Activated naive CD4-positive, alpha-beta T cell treated with anti-CD3 and anti-CD28 coated beads, Interleukin-2, amount 50 U/mL, for 16 hours (primary cell): ENCODE measurements around the gene SCYL1.

Experiments
- DNase-seq: peaks from one replicate; pipeline ENCODE4 v3.0.0-alpha.2; 2020

SCYL1 gene

DNA sequence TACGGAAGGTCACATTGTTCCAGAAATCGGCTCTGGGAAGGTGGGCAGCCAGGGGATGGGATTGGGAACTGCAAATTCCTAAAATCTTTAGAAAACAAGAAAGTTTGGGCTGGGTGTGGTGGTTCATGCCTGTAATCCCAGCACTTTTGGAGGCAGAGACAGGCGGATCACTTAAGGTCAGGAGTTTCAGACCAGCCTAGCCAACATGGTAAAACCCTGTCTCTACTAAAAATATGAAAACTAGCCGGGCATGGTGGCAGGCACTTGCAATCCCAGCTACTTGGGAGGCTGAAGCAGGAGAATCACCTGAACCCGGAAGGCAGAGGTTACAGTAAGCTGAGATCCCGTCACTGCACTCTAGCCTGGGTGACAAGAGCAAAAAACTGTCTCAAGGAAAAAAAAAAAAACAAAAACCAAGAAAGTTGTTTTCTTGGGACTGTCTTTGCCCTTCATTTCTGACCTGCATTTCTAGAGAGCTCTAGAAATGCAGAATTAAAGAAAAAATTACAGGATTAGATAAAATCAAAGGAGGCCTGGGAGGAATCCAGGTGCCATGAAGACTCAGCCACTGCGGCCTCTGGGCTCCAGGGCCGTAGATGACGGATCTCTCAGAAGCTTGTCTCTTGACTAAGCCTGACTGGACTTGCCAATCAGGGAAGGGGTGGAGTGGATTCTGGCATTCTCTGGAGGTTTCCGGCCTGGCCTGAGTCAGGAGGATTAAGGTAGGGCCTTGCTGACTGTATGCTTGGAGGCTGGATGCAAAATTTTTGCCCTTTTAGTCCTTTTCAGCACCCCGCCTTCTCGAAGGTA is 31.3 kb upstream of the SCYL1 start:
- no peak for DNase-seq

DNA sequence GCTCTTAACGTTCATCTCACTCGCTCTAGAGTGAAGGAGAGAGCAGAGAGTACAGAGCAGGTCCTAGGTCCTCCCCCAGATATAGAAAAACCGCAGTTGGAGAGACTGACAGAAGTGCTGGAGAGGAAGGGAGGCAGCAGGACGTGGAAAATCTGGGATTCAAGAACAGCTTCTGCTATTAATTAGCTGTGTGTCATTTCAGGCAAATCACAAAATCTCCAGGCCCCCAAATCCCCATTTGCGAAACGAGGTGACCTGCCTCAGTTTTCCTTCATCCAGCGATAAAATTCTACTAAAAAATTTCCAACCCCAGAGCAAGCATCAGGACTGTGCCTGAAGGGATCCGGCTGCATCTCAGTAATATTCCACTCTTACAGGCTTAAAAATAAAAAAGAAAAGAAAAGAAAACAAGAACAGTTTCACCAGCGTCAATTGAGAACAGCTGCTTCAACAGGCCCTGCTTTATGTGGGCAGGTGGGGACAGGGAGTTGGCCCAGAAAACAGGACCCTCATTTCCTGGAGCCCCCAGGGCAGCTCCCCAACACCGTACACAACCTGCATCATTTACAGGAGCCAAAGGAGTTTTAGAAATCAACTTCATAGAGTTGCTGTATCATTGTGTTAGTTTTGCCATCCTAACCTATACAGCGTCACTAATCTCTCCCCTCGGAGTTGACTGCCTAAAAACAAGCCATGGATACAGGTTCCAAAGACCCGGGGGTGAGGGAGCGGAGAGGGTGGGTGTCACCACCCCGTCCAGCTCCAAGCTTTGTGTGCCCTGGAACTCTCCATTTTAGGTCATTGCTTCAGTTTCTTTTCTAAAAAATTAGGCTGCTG is 28.4 kb upstream of the SCYL1 start:
- DNase-seq = no peak

DNA sequence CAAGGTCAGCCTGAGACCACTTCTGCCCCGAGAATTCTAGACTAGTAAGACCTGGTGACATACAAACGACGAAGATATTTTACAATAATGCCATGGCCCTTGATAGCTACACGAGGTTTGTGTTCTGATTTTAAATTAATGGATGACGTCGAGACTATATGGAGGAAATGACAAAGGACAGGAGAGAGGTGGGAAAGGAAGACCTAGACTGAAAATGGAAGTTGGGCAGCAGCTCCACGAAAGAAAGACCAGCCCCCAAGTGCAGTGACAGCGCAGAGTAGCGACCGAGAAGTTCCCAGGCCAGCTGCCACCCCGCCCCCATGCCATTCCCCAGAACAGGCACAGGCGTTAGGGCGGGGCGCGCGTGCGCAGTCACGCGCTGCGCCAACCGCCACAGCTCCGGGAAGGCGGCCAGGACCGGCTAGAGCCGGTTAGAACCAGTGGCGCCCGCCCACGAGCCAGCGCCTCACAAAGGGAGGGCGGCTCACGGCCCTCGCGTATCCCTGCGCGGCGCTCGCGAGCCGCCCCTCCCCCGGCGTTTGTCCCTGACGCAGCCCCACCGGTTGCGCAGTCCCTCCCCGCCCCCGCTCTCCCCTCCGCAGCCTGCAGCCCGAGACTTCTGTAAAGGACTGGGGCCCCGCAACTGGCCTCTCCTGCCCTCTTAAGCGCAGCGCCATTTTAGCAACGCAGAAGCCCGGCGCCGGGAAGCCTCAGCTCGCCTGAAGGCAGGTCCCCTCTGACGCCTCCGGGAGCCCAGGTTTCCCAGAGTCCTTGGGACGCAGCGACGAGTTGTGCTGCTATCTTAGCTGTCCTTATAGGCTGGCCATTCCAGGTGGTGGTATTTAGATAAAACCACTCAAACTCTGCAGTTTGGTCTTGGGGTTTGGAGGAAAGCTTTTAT is 27.5 kb upstream of the SCYL1 start:
- DNase-seq = peak; percentile 99

DNA sequence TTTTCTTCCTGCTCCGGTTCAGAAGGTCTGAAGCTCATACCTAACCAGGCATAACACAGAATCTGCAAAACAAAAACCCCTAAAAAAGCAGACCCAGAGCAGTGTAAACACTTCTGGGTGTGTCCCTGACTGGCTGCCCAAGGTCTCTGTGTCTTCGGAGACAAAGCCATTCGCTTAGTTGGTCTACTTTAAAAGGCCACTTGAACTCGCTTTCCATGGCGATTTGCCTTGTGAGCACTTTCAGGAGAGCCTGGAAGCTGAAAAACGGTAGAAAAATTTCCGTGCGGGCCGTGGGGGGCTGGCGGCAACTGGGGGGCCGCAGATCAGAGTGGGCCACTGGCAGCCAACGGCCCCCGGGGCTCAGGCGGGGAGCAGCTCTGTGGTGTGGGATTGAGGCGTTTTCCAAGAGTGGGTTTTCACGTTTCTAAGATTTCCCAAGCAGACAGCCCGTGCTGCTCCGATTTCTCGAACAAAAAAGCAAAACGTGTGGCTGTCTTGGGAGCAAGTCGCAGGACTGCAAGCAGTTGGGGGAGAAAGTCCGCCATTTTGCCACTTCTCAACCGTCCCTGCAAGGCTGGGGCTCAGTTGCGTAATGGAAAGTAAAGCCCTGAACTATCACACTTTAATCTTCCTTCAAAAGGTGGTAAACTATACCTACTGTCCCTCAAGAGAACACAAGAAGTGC is 26.7 kb upstream of the SCYL1 start:
- peak; percentile 66 for DNase-seq

DNA sequence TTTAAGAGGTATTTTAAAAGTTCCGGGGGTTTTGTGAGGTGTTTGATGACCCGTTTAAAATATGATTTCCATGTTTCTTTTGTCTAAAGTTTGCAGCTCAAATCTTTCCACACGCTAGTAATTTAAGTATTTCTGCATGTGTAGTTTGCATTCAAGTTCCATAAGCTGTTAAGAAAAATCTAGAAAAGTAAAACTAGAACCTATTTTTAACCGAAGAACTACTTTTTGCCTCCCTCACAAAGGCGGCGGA is 26.2 kb upstream of the SCYL1 start:
- no peak for DNase-seq

DNA sequence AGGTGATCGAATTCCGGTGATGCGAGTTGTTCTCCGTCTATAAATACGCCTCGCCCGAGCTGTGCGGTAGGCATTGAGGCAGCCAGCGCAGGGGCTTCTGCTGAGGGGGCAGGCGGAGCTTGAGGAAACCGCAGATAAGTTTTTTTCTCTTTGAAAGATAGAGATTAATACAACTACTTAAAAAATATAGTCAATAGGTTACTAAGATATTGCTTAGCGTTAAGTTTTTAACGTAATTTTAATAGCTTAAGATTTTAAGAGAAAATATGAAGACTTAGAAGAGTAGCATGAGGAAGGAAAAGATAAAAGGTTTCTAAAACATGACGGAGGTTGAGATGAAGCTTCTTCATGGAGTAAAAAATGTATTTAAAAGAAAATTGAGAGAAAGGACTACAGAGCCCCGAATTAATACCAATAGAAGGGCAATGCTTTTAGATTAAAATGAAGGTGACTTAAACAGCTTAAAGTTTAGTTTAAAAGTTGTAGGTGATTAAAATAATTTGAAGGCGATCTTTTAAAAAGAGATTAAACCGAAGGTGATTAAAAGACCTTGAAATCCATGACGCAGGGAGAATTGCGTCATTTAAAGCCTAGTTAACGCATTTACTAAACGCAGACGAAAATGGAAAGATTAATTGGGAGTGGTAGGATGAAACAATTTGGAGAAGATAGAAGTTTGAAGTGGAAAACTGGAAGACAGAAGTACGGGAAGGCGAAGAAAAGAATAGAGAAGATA is 25.7 kb upstream of the SCYL1 start, which contains the start of gene MALAT1:
Gene MALAT1 (plus strand): TSS at position 69 of the 736 bp plus-strand sequence.
- DNase-seq = peak; percentile 91

DNA sequence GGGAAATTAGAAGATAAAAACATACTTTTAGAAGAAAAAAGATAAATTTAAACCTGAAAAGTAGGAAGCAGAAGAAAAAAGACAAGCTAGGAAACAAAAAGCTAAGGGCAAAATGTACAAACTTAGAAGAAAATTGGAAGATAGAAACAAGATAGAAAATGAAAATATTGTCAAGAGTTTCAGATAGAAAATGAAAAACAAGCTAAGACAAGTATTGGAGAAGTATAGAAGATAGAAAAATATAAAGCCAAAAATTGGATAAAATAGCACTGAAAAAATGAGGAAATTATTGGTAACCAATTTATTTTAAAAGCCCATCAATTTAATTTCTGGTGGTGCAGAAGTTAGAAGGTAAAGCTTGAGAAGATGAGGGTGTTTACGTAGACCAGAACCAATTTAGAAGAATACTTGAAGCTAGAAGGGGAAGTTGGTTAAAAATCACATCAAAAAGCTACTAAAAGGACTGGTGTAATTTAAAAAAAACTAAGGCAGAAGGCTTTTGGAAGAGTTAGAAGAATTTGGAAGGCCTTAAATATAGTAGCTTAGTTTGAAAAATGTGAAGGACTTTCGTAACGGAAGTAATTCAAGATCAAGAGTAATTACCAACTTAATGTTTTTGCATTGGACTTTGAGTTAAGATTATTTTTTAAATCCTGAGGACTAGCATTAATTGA is 25.0 kb upstream of the SCYL1 start:
- DNase-seq = no peak

DNA sequence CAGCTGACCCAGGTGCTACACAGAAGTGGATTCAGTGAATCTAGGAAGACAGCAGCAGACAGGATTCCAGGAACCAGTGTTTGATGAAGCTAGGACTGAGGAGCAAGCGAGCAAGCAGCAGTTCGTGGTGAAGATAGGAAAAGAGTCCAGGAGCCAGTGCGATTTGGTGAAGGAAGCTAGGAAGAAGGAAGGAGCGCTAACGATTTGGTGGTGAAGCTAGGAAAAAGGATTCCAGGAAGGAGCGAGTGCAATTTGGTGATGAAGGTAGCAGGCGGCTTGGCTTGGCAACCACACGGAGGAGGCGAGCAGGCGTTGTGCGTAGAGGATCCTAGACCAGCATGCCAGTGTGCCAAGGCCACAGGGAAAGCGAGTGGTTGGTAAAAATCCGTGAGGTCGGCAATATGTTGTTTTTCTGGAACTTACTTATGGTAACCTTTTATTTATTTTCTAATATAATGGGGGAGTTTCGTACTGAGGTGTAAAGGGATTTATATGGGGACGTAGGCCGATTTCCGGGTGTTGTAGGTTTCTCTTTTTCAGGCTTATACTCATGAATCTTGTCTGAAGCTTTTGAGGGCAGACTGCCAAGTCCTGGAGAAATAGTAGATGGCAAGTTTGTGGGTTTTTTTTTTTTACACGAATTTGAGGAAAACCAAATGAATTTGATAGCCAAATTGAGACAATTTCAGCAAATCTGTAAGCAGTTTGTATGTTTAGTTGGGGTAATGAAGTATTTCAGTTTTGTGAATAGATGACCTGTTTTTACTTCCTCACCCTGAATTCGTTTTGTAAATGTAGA is 24.3 kb upstream of the SCYL1 start:
- DNase-seq = peak; percentile 49

DNA sequence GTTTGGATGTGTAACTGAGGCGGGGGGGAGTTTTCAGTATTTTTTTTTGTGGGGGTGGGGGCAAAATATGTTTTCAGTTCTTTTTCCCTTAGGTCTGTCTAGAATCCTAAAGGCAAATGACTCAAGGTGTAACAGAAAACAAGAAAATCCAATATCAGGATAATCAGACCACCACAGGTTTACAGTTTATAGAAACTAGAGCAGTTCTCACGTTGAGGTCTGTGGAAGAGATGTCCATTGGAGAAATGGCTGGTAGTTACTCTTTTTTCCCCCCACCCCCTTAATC is 23.8 kb upstream of the SCYL1 start:
- no peak for DNase-seq

DNA sequence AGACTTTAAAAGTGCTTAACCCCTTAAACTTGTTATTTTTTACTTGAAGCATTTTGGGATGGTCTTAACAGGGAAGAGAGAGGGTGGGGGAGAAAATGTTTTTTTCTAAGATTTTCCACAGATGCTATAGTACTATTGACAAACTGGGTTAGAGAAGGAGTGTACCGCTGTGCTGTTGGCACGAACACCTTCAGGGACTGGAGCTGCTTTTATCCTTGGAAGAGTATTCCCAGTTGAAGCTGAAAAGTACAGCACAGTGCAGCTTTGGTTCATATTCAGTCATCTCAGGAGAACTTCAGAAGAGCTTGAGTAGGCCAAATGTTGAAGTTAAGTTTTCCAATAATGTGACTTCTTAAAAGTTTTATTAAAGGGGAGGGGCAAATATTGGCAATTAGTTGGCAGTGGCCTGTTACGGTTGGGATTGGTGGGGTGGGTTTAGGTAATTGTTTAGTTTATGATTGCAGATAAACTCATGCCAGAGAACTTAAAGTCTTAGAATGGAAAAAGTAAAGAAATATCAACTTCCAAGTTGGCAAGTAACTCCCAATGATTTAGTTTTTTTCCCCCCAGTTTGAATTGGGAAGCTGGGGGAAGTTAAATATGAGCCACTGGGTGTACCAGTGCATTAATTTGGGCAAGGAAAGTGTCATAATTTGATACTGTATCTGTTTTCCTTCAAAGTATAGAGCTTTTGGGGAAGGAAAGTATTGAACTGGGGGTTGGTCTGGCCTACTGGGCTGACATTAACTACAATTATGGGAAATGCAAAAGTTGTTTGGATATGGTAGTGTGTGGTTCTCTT is 23.2 kb upstream of the SCYL1 start:
- DNase-seq = no peak

DNA sequence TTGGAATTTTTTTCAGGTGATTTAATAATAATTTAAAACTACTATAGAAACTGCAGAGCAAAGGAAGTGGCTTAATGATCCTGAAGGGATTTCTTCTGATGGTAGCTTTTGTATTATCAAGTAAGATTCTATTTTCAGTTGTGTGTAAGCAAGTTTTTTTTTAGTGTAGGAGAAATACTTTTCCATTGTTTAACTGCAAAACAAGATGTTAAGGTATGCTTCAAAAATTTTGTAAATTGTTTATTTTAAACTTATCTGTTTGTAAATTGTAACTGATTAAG is 22.7 kb upstream of the SCYL1 start:
- DNase-seq = no peak

DNA sequence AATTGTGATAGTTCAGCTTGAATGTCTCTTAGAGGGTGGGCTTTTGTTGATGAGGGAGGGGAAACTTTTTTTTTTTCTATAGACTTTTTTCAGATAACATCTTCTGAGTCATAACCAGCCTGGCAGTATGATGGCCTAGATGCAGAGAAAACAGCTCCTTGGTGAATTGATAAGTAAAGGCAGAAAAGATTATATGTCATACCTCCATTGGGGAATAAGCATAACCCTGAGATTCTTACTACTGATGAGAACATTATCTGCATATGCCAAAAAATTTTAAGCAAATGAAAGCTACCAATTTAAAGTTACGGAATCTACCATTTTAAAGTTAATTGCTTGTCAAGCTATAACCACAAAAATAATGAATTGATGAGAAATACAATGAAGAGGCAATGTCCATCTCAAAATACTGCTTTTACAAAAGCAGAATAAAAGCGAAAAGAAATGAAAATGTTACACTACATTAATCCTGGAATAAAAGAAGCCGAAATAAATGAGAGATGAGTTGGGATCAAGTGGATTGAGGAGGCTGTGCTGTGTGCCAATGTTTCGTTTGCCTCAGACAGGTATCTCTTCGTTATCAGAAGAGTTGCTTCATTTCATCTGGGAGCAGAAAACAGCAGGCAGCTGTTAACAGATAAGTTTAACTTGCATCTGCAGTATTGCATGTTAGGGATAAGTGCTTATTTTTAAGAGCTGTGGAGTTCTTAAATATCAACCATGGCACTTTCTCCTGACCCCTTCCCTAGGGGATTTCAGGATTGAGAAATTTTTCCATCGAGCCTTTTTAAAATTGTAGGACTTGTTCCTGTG is 22.1 kb upstream of the SCYL1 start:
- no peak for DNase-seq

DNA sequence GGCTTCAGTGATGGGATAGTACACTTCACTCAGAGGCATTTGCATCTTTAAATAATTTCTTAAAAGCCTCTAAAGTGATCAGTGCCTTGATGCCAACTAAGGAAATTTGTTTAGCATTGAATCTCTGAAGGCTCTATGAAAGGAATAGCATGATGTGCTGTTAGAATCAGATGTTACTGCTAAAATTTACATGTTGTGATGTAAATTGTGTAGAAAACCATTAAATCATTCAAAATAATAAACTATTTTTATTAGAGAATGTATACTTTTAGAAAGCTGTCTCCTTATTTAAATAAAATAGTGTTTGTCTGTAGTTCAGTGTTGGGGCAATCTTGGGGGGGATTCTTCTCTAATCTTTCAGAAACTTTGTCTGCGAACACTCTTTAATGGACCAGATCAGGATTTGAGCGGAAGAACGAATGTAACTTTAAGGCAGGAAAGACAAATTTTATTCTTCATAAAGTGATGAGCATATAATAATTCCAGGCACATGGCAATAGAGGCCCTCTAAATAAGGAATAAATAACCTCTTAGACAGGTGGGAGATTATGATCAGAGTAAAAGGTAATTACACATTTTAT is 21.4 kb upstream of the SCYL1 start:
- no peak for DNase-seq

DNA sequence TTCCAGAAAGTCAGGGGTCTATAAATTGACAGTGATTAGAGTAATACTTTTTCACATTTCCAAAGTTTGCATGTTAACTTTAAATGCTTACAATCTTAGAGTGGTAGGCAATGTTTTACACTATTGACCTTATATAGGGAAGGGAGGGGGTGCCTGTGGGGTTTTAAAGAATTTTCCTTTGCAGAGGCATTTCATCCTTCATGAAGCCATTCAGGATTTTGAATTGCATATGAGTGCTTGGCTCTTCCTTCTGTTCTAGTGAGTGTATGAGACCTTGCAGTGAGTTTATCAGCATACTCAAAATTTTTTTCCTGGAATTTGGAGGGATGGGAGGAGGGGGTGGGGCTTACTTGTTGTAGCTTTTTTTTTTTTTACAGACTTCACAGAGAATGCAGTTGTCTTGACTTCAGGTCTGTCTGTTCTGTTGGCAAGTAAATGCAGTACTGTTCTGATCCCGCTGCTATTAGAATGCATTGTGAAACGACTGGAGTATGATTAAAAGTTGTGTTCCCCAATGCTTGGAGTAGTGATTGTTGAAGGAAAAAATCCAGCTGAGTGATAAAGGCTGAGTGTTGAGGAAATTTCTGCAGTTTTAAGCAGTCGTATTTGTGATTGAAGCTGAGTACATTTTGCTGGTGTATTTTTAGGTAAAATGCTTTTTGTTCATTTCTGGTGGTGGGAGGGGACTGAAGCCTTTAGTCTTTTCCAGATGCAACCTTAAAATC is 20.8 kb upstream of the SCYL1 start:
- no peak for DNase-seq

DNA sequence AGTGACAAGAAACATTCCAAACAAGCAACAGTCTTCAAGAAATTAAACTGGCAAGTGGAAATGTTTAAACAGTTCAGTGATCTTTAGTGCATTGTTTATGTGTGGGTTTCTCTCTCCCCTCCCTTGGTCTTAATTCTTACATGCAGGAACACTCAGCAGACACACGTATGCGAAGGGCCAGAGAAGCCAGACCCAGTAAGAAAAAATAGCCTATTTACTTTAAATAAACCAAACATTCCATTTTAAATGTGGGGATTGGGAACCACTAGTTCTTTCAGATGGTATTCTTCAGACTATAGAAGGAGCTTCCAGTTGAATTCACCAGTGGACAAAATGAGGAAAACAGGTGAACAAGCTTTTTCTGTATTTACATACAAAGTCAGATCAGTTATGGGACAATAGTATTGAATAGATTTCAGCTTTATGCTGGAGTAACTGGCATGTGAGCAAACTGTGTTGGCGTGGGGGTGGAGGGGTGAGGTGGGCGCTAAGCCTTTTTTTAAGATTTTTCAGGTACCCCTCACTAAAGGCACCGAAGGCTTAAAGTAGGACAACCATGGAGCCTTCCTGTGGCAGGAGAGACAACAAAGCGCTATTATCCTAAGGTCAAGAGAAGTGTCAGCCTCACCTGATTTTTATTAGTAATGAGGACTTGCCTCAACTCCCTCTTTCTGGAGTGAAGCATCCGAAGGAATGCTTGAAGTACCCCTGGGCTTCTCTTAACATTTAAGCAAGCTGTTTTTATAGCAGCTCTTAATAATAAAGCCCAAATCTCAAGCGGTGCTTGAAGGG is 20.0 kb upstream of the SCYL1 start:
- DNase-seq = no peak

DNA sequence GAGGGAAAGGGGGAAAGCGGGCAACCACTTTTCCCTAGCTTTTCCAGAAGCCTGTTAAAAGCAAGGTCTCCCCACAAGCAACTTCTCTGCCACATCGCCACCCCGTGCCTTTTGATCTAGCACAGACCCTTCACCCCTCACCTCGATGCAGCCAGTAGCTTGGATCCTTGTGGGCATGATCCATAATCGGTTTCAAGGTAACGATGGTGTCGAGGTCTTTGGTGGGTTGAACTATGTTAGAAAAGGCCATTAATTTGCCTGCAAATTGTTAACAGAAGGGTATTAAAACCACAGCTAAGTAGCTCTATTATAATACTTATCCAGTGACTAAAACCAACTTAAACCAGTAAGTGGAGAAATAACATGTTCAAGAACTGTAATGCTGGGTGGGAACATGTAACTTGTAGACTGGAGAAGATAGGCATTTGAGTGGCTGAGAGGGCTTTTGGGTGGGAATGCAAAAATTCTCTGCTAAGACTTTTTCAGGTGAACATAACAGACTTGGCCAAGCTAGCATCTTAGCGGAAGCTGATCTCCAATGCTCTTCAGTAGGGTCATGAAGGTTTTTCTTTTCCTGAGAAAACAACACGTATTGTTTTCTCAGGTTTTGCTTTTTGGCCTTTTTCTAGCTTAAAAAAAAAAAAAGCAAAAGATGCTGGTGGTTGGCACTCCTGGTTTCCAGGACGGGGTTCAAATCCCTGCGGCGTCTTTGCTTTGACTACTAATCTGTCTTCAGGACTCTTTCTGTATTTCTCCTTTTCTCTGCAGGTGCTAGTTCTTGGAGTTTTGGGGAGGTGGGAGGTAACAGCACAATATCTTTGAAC is 19.2 kb upstream of the SCYL1 start:
- no peak for DNase-seq
